GM12891 (cell line): Measurements from ENCODE around the gene CCDC159.

ENCODE experiments used
- POLR2A ChIP-seq: IDR thresholded peaks from 2 replicates; pipeline ENCODE4 v1.6.1; 2011; ENCODE audit warnings: low read depth, low read length, control low read depth
- POLR2AphosphoS5 ChIP-seq: IDR thresholded peaks from 2 replicates; pipeline ENCODE4 v1.6.1; 2011; ENCODE audit warnings: low read depth, low read length, control low read depth
- TAF1 ChIP-seq: IDR thresholded peaks from 2 replicates; pipeline ENCODE4 v1.6.1; 2011; ENCODE audit warnings: low read depth, low read length, control low read depth

GRCh38 chr19:11356074-11356397 is 9.7 kb downstream of the CCDC159 start:
- TF ChIP-seq POLR2A (no peak), POLR2AphosphoS5 (no peak), TAF1 (no peak)
